Breast epithelium (tissue), 3 donors: ENCODE measurements around the gene BCL2L13.

Experiments
- POLR2A ChIP-seq: fragments of 450-650 bp; IDR thresholded peaks from one replicate; pipeline ENCODE4 v1.6.1; 2016; ENCODE audit warnings: antibody characterized with exemption, mild to moderate bottlenecking, moderate library complexity
- POLR2AphosphoS5 ChIP-seq, 3 donors: sonication (generic); formaldehyde crosslinking; IDR thresholded peaks; one replicate each; pipeline ENCODE4 v1.6.1; 2017; ENCODE audit warnings: antibody characterized with exemption in 3 of 3
- TF ChIP-seq, protein P1 (sequence below), 3 donors: fragments of 450-650 bp; IDR thresholded peaks; one replicate each; pipeline ENCODE4 v1.5.1; 2016 to 2017; ENCODE audit warnings: antibody characterized with exemption in 3 of 3, mild to moderate bottlenecking in 3 of 3, moderate library complexity in 3 of 3

DNA sequence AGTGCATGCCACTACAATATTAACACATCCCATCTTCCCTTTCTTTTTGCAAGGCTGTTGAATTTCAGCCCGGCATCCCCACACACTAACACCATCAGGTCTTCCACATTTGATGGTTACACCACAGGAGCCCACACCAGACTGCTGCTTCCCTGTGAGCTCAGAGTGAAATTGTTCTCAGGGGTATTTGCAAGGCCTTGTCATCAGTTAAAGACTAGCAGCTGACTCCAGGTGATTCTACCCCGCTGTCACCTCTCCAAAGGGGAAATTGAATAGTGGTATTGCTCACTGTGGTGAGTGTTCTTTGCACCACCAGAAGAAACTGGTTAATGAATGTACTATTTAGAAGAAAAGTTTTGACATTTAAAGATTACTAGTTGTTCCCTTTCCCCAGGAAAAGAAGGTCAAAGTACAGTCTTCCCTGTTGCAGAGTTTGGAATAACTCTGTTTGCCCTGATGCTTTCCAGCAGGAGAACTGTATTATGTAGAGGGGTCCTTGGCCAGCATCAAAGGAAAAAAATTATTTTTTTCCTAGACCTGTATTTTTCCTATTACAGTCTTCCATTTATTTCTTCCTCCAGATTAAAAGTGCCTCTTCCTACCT, 93.8 kb downstream of the BCL2L13 start:
- TF ChIP-seq, protein P1, sequence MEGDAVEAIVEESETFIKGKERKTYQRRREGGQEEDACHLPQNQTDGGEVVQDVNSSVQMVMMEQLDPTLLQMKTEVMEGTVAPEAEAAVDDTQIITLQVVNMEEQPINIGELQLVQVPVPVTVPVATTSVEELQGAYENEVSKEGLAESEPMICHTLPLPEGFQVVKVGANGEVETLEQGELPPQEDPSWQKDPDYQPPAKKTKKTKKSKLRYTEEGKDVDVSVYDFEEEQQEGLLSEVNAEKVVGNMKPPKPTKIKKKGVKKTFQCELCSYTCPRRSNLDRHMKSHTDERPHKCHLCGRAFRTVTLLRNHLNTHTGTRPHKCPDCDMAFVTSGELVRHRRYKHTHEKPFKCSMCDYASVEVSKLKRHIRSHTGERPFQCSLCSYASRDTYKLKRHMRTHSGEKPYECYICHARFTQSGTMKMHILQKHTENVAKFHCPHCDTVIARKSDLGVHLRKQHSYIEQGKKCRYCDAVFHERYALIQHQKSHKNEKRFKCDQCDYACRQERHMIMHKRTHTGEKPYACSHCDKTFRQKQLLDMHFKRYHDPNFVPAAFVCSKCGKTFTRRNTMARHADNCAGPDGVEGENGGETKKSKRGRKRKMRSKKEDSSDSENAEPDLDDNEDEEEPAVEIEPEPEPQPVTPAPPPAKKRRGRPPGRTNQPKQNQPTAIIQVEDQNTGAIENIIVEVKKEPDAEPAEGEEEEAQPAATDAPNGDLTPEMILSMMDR (IDR thresholded peaks at IDR 0.05): no peak
- no peak for TF ChIP-seq POLR2A
- no peak for TF ChIP-seq POLR2AphosphoS5 (IDR thresholded peaks at IDR 0.05)
